Activated CD4-positive, alpha-beta T cell treated with anti-CD3 and anti-CD28 coated beads, Interleukin-2, amount 10 ng/mL, durations not matched to agents 24 days and 14 days (primary cell): ENCODE measurements around the gene FRMD4A. TPM values are rescaled to one million over a fixed set of nuclear protein-coding genes. Genes with fewer than 3 reads are reported as not detected.

Source experiments
- DNase-seq: peaks from one replicate; pipeline ENCODE4 v3.0.0; 2022
- H3K27ac Mint-ChIP-seq: one replicate; pipeline ENCODE4 v1.8.0; 2022; ENCODE audit warnings: mild to moderate bottlenecking, mixed read lengths
- H3K27me3 Mint-ChIP-seq: one replicate; pipeline ENCODE4 v1.8.0; 2022; ENCODE audit warnings: mixed read lengths
- H3K36me3 Mint-ChIP-seq: one replicate; pipeline ENCODE4 v1.8.0; 2022; ENCODE audit warnings: low read depth, mild to moderate bottlenecking, mixed read lengths
- H3K4me1 Mint-ChIP-seq: one replicate; pipeline ENCODE4 v1.8.0; 2021; ENCODE audit warnings: mixed read lengths
- H3K4me3 Mint-ChIP-seq: one replicate; pipeline ENCODE4 v1.8.0; 2022; ENCODE audit warnings: mild to moderate bottlenecking, moderate library complexity, mixed read lengths
- H3K9me3 Mint-ChIP-seq: one replicate; pipeline ENCODE4 v1.8.0; 2021; ENCODE audit warnings: mixed read lengths
- intact Hi-C: fragments of 100-400 bp; cut with micrococcal nuclease; formaldehyde crosslinking; loops from one replicate; pipeline ENCODE4 v1.15.1; 2023
- total RNA-seq: library from RNA; stranded (reverse); gene quantifications from 2 replicates; pipeline ENCODE4 v1.2.3, GENCODE V29; 2022

FRMD4A gene
- total RNA-seq, 1 donor from 2014 or later: 0.98 TPM

GRCh38 chr10:13890233-13891127 lies 440.2 kb downstream of the FRMD4A start:
- DNase-seq: no peak
- Mint-ChIP-seq H3K36me3 (no peaks in the 10 kb centered on the region), H3K4me3 (no peak overlapping the region), H3K9me3 (no peaks in the 10 kb centered on the region), H3K27ac (no peak overlapping the region), H3K27me3 (peaks cover 70% of the 10 kb centered on the region), H3K4me1 (peaks cover 8% of the 10 kb centered on the region)
- intact Hi-C loops: no loop called here

GRCh38 chr10:13887761-13888160 lies 443.0 kb downstream of the FRMD4A start:
- intact Hi-C loops: no loop called here
- Mint-ChIP-seq H3K4me3 (no peak overlapping the region), H3K27me3 (peaks cover 48% of the 10 kb centered on the region), H3K9me3 (no peaks in the 10 kb centered on the region), H3K36me3 (no peaks in the 10 kb centered on the region), H3K4me1 (peaks cover 5% of the 10 kb centered on the region), H3K27ac (no peak overlapping the region)
- DNase-seq: no peak

- Mint-ChIP-seq H3K27ac (no peak overlapping the region), H3K36me3 (no peaks in the 10 kb centered on the region), H3K9me3 (no peaks in the 10 kb centered on the region), H3K27me3 (peaks cover 32% of the 10 kb centered on the region), H3K4me1 (no peaks in the 10 kb centered on the region), H3K4me3 (no peak overlapping the region)
- intact Hi-C loops: no loop called here
- no peak for DNase-seq
Measured at GRCh38 chr10:13885238-13885990, 445.3 kb downstream of the FRMD4A start.

GRCh38 chr10:13883636-13884444 lies 446.9 kb downstream of the FRMD4A start:
- Mint-ChIP-seq H3K27ac (no peak overlapping the region), H3K36me3 (no peaks in the 10 kb centered on the region), H3K27me3 (peaks cover 16% of the 10 kb centered on the region), H3K4me1 (no peaks in the 10 kb centered on the region), H3K4me3 (no peak overlapping the region), H3K9me3 (no peaks in the 10 kb centered on the region)
- intact Hi-C loops: no loop called here
- no peak for DNase-seq

- no peak for DNase-seq
Measured at GRCh38 chr10:13882119-13882711, 448.5 kb downstream of the FRMD4A start.

GRCh38 chr10:13880760-13881159 lies 450.0 kb downstream of the FRMD4A start:
- intact Hi-C loops: no loop called here
- no peaks in the 10 kb centered on the region for H3K9me3 Mint-ChIP-seq
- no peak overlapping the region for H3K27ac Mint-ChIP-seq
- DNase-seq: no peak
- peaks cover 8% of the 10 kb centered on the region for H3K27me3 Mint-ChIP-seq
- no peak overlapping the region for H3K4me3 Mint-ChIP-seq
- H3K4me1 Mint-ChIP-seq: no peaks in the 10 kb centered on the region
- H3K36me3 Mint-ChIP-seq: no peaks in the 10 kb centered on the region

More at GRCh38 chr10:13882119-13882711, 448.5 kb downstream of the FRMD4A start:
- Mint-ChIP-seq H3K4me3 (no peak overlapping the region), H3K27ac (no peak overlapping the region), H3K9me3 (no peaks in the 10 kb centered on the region), H3K27me3 (peaks cover 5% of the 10 kb centered on the region), H3K4me1 (no peaks in the 10 kb centered on the region), H3K36me3 (no peaks in the 10 kb centered on the region)
- intact Hi-C loops: no loop called here

- H3K27me3 Mint-ChIP-seq: peaks cover 6% of the 10 kb centered on the region
- DNase-seq: no peak
- no peaks in the 10 kb centered on the region for H3K4me1 Mint-ChIP-seq
- intact Hi-C loops: no loop called here
- H3K4me3 Mint-ChIP-seq: no peak overlapping the region
- no peaks in the 10 kb centered on the region for H3K36me3 Mint-ChIP-seq
- H3K9me3 Mint-ChIP-seq: no peaks in the 10 kb centered on the region
- no peak overlapping the region for H3K27ac Mint-ChIP-seq
Measured at GRCh38 chr10:13877154-13877909, 453.4 kb downstream of the FRMD4A start.

GRCh38 chr10:13873196-13873595 lies 457.5 kb downstream of the FRMD4A start:
- Mint-ChIP-seq H3K9me3 (no peaks in the 10 kb centered on the region), H3K4me1 (no peaks in the 10 kb centered on the region), H3K4me3 (no peak overlapping the region), H3K27me3 (peaks cover 6% of the 10 kb centered on the region), H3K36me3 (no peaks in the 10 kb centered on the region), H3K27ac (no peak overlapping the region)
- intact Hi-C loops: no loop called here
- DNase-seq: no peak

- Mint-ChIP-seq H3K4me3 (no peak overlapping the region), H3K4me1 (no peaks in the 10 kb centered on the region), H3K27ac (no peak overlapping the region), H3K9me3 (no peaks in the 10 kb centered on the region), H3K27me3 (peaks cover 6% of the 10 kb centered on the region), H3K36me3 (no peaks in the 10 kb centered on the region)
- DNase-seq: no peak
- intact Hi-C loops: no loop called here
Measured at GRCh38 chr10:13872411-13872810, 458.3 kb downstream of the FRMD4A start.

GRCh38 chr10:13871776-13872175 lies 458.9 kb downstream of the FRMD4A start:
- H3K27ac Mint-ChIP-seq: no peak overlapping the region
- H3K36me3 Mint-ChIP-seq: no peaks in the 10 kb centered on the region
- no peaks in the 10 kb centered on the region for H3K4me1 Mint-ChIP-seq
- no peak overlapping the region for H3K4me3 Mint-ChIP-seq
- peaks cover 6% of the 10 kb centered on the region for H3K27me3 Mint-ChIP-seq
- no peaks in the 10 kb centered on the region for H3K9me3 Mint-ChIP-seq
- DNase-seq: no peak
- intact Hi-C loops: no loop called here

- H3K4me3 Mint-ChIP-seq: no peak overlapping the region
- no peaks in the 10 kb centered on the region for H3K9me3 Mint-ChIP-seq
- intact Hi-C loops: no loop called here
- H3K27me3 Mint-ChIP-seq: peaks cover 5% of the 10 kb centered on the region
- DNase-seq: no peak
- H3K4me1 Mint-ChIP-seq: no peaks in the 10 kb centered on the region
- no peaks in the 10 kb centered on the region for H3K36me3 Mint-ChIP-seq
- no peak overlapping the region for H3K27ac Mint-ChIP-seq
Measured at GRCh38 chr10:13871011-13871410, 459.7 kb downstream of the FRMD4A start.

- H3K36me3 Mint-ChIP-seq: no peaks in the 10 kb centered on the region
- intact Hi-C loops: no loop called here
- no peak overlapping the region for H3K4me3 Mint-ChIP-seq
- H3K4me1 Mint-ChIP-seq: no peaks in the 10 kb centered on the region
- no peak overlapping the region for H3K27ac Mint-ChIP-seq
- H3K27me3 Mint-ChIP-seq: no peaks in the 10 kb centered on the region
- no peaks in the 10 kb centered on the region for H3K9me3 Mint-ChIP-seq
- no peak for DNase-seq
Measured at GRCh38 chr10:13869295-13869664, 461.4 kb downstream of the FRMD4A start.
